ENCODE measurements around the gene ISLR. TPM values are rescaled to one million over a fixed set of nuclear protein-coding genes. Genes with fewer than 3 reads are reported as not detected.

Gene ISLR
- total and polyA plus RNA-seq, 2 of the 4 experiments (the other 2 are of a cell fraction) = under 0.01 to 0.79 TPM

- H2AFZ ChIP-seq (replicated peaks; ENCODE audit: low read length, poor library complexity) = peak overlapping the region; percentile 33
- no peaks in the 10 kb centered on the region for H3K36me3 ChIP-seq (ENCODE audit: control insufficient read depth, insufficient read depth, low read length)
- H3K27me3 ChIP-seq (ENCODE audit: control insufficient read depth, insufficient read depth, low read length) = peaks cover 9% of the 10 kb centered on the region
- ChIA-PET CTCF (interaction anchor here (1.3 kb wide), 1 partner anchor 147 kb away, joined by 3 read pairs; no protein-coding TSS in a partner anchor), POLR2A (ENCODE audit: unreplicated experiment) (no interaction called here)
- H4K20me1 ChIP-seq (ENCODE audit: insufficient read depth, low read length) = no peaks in the 10 kb centered on the region
- no peak for TF ChIP-seq SMC3 (IDR thresholded peaks at IDR 0.05; ENCODE audit: low read depth, low read length)
- TF ChIP-seq RCOR1 (IDR thresholded peaks at IDR 0.05; ENCODE audit: insufficient replicate concordance, low read length) = no peak
- 0 out of 2 replicates have a peak overlapping the region, but pooled peaks have one; percentile 54 for H3K4ac ChIP-seq (ENCODE audit: low read depth, low read length)
- H3K4me1 ChIP-seq (ENCODE audit: control insufficient read depth, insufficient read depth, low read length) = peaks cover 18% of the 10 kb centered on the region
- H2AK9ac ChIP-seq (replicated peaks; ENCODE audit: low read depth, low read length, poor library complexity) = no peak overlapping the region
- no CpG with 5 or more reads among the region's 7 CpGs for WGBS, 2 experiments (ENCODE audit: extremely low coverage in 2 of 2, insufficient read length in 1 of 2)
- DNase-seq (no peak), ATAC-seq (ENCODE audit: low read depth) (no peak)
- no peaks in the 10 kb centered on the region for H3K79me1 ChIP-seq (ENCODE audit: low read depth in 1 of 2, low read length in 2 of 2)
- H2BK120ac ChIP-seq (ENCODE audit: low read depth, low read length) = no peak overlapping the region
- H4K91ac ChIP-seq (ENCODE audit: insufficient read depth, low read depth, low read length) = no peak overlapping the region
- H2BK20ac ChIP-seq (ENCODE audit: low read depth, low read length) = peak overlapping the region; percentile 60; the same call in 1 of the 2 replicates
- peak overlapping the region; percentile 39 for H3K14ac ChIP-seq (replicated peaks; ENCODE audit: low read depth, low read length)
- H3K9me1 ChIP-seq (ENCODE audit: insufficient read depth, low read length) = peaks cover 2% of the 10 kb centered on the region
- no peak overlapping the region for H3K18ac ChIP-seq (ENCODE audit: low read depth, low read length)
- no peak overlapping the region for H3K4me2 ChIP-seq (ENCODE audit: low read depth, low read length)
- H2BK5ac ChIP-seq (ENCODE audit: low read depth, low read length, poor library complexity, severe bottlenecking) = no peak overlapping the region
- H4K5ac ChIP-seq (ENCODE audit: low read depth, low read length) = no peak overlapping the region
- dilution Hi-C loops (cut with HindIII; ENCODE audit: low sequenced_read_pairs, unreplicated experiment) (no loop called here), in situ Hi-C loops (cut with MboI; ENCODE audit: low sequenced_read_pairs) (no loop called here), intact Hi-C loops (cut with micrococcal nuclease) (no loop called here)
- no peak overlapping the region for H3K9ac ChIP-seq (ENCODE audit: low read depth, low read length)
- no peak overlapping the region for H3K56ac ChIP-seq (ENCODE audit: extremely low read depth, insufficient read depth, low read length)
- peak overlapping the region; percentile 46; the same call in 1 of the 2 replicates for H3K23ac ChIP-seq (ENCODE audit: low read depth, low read length)
- no TSS peak for BruUV-seq (replicated peaks)
- H3K4me3 ChIP-seq (ENCODE audit: insufficient read depth, low read depth, low read length) = no peak overlapping the region
- H2AK5ac ChIP-seq (ENCODE audit: low read depth, low read length) = peak overlapping the region; percentile 73; the same call in 1 of the 2 replicates
- H3K9me3 ChIP-seq (ENCODE audit: control insufficient read depth, insufficient read depth, low read length) = no peaks in the 10 kb centered on the region
- H2BK15ac ChIP-seq (ENCODE audit: low read depth, low read length) = peak overlapping the region; percentile 61; the same call in 2 of the 3 replicates
- H4K8ac ChIP-seq (ENCODE audit: low read depth in 2 of 2, low read length in 2 of 2) = no peak overlapping the region
- no peak overlapping the region for H3K27ac ChIP-seq (ENCODE audit: insufficient read depth, low read length)
These were observed 28.4 kb downstream of the ISLR start for GRCh38 chr15:74201710-74202420.
